B cell (primary cell): ENCODE results near the gene GABRE. TPM values are rescaled to one million over a fixed set of nuclear protein-coding genes. Genes with fewer than 3 reads are reported as not detected.

ENCODE experiments used
- ATAC-seq: fragments of 200-7000 bp; cut with Tn5 transposase; one replicate; pipeline ENCODE4 v1.10.0; 2021; ENCODE audit warnings: low read depth, mild to moderate bottlenecking, moderate number of reproducible peaks, moderate library complexity
- CTCF ChIA-PET: fragments of 350-600 bp; sonication (Branson Sonifier 250); formaldehyde crosslinking; loops from one replicate; lab custom pipeline; 2021; ENCODE audit warnings: antibody characterized with exemption, inconsistent platforms; lab: Charles Lee
- POLR2A ChIA-PET: fragments of 350-600 bp; sonication (Branson Sonifier 250); formaldehyde crosslinking; loops from one replicate; lab custom pipeline; 2021; ENCODE audit warnings: antibody characterized with exemption; lab: Charles Lee
- DNase-seq: peaks from one replicate; pipeline ENCODE4 v3.0.0; 2013
- H2AFZ ChIP-seq: 2 replicates; pipeline ENCODE4 v1.6.1; 2012; ENCODE audit warnings: mild to moderate bottlenecking, low read depth, low read length; ENCODE audit not compliant: insufficient read depth, poor library complexity, severe bottlenecking
- H3K27ac ChIP-seq, 2 donors: 1 replicate in 1 of 2; 2 replicates in 1 of 2; pipeline ENCODE4 v1.5.1; 2012 to 2013; ENCODE audit warnings: low read length in 2 of 2, mild to moderate bottlenecking in 2 of 2, moderate library complexity in 1 of 2
- H3K27me3 ChIP-seq, 4 experiments: fragments of 200-600 bp in 1 of 4; sonication (generic) in 1 of 4; replicated peaks in 1 of 4; 1 replicate in 2 of 4; 2 replicates in 2 of 4; pipeline versions ENCODE4 v1.6.1 to v1.7.0; 2013 to 2016; ENCODE audit warnings: low read length in 3 of 4, mild to moderate bottlenecking in 2 of 4, mixed read lengths in 1 of 4, moderate library complexity in 1 of 4; ENCODE audit not compliant: insufficient read depth in 4 of 4, control insufficient read depth in 3 of 4; ENCODE audit errors: control extremely low read depth in 1 of 4
- H3K36me3 ChIP-seq, 2 experiments: replicated peaks in 1 of 2; 1 replicate in 1 of 2; 2 replicates in 1 of 2; pipeline versions ENCODE4 v1.6.1 to v1.7.1; 2013; ENCODE audit warnings: low read length in 1 of 2; ENCODE audit not compliant: insufficient read depth in 2 of 2, control insufficient read depth in 1 of 2; ENCODE audit errors: control extremely low read depth in 1 of 2, extremely low read depth in 1 of 2
- H3K4me1 ChIP-seq, 2 donors: fragments of 200-600 bp in 1 of 2; sonication (generic) in 1 of 2; 1 replicate in 1 of 2; 2 replicates in 1 of 2; pipeline versions ENCODE4 v1.5.1 to v1.6.1; 2013 to 2017; ENCODE audit warnings: low read length in 2 of 2; ENCODE audit not compliant: control insufficient read depth in 2 of 2, insufficient read depth in 2 of 2
- H3K4me2 ChIP-seq: replicated peaks from 2 replicates; pipeline ENCODE3; 2012; ENCODE audit warnings: mild to moderate bottlenecking, low read depth, low read length; ENCODE audit not compliant: poor library complexity, severe bottlenecking
- H3K4me3 ChIP-seq, 5 experiments: fragments of 200-600 bp in 1 of 5; sonication (generic) in 1 of 5; 1 replicate in 3 of 5; 2 replicates in 2 of 5; pipeline versions ENCODE4 v1.5.1 to v1.7.0; 2011 to 2016; ENCODE audit warnings: low read length in 4 of 5, mild to moderate bottlenecking in 4 of 5, low read depth in 2 of 5, control low read depth in 1 of 5, moderate library complexity in 1 of 5; ENCODE audit not compliant: insufficient read depth in 1 of 5; ENCODE audit errors: control extremely low read depth in 1 of 5, extremely low read depth in 1 of 5
- H3K79me2 ChIP-seq: fragments of 200-600 bp; sonication (generic); one replicate; pipeline ENCODE4 v1.6.0; 2016; ENCODE audit warnings: low read length; ENCODE audit not compliant: control insufficient read depth, insufficient read depth
- H3K9ac ChIP-seq: fragments of 200-600 bp; sonication (generic); 2 replicates; pipeline ENCODE4 v1.6.1; 2017; ENCODE audit warnings: mild to moderate bottlenecking, low read length, moderate library complexity
- H3K9me3 ChIP-seq, 3 donors: one replicate each; pipeline versions ENCODE4 v1.6.1 to v1.7.1; 2013; ENCODE audit warnings: low read length in 2 of 3; ENCODE audit not compliant: control insufficient read depth in 2 of 3, insufficient read depth in 1 of 3; ENCODE audit errors: control extremely low read depth in 1 of 3
- H4K20me1 ChIP-seq: 2 replicates; pipeline ENCODE4 v1.6.0; 2012; ENCODE audit warnings: mild to moderate bottlenecking, low read length; ENCODE audit not compliant: insufficient read depth, control insufficient read depth, poor library complexity, severe bottlenecking
- H3K27ac Mint-ChIP-seq: one replicate; pipeline ENCODE4 v1.8.0; 2021; ENCODE audit warnings: mixed read lengths
- H3K27me3 Mint-ChIP-seq: one replicate; pipeline ENCODE4 v1.8.0; 2021; ENCODE audit warnings: mixed read lengths
- H3K4me1 Mint-ChIP-seq: one replicate; pipeline ENCODE4 v1.8.0; 2021; ENCODE audit warnings: mixed read lengths
- H3K4me3 Mint-ChIP-seq: one replicate; pipeline ENCODE4 v1.8.0; 2021; ENCODE audit warnings: mixed read lengths
- H3K9me3 Mint-ChIP-seq: one replicate; pipeline ENCODE4 v1.8.0; 2022; ENCODE audit warnings: mixed read lengths; ENCODE audit not compliant: insufficient read depth
- EZH2 ChIP-seq: IDR thresholded peaks from 2 replicates; pipeline ENCODE4 v1.6.1; 2012; ENCODE audit warnings: borderline replicate concordance, low read depth, mild to moderate bottlenecking, moderate library complexity, low read length; ENCODE audit not compliant: insufficient read depth, poor library complexity, severe bottlenecking
- WGBS: methylation state at CpG from one replicate; pipeline ENCODE4 v1.1.5; 2013; ENCODE audit warnings: missing lambda C conversion rate; ENCODE audit not compliant: insufficient coverage; 5-methylcytosine and 5-hydroxymethylcytosine counted together
- intact Hi-C: fragments of 100-400 bp; cut with micrococcal nuclease; formaldehyde crosslinking; loops from one replicate; pipeline ENCODE4 v1.10.0; 2022
- polyA plus RNA-seq: library from polyadenylated mRNA; depleted of rRNA; stranded (reverse); fragments of >200 nt; gene quantifications from 2 replicates; pipeline ENCODE4 v1.2.3, GENCODE V29; 2012
- total RNA-seq, 2 donors: library from RNA; stranded (reverse); fragments of 120-200 nt in 1 of 2; gene quantifications; 1 replicate in 1 of 2; 2 replicates in 1 of 2; pipeline versions ENCODE4 v1.2.3 to v1.2.4, GENCODE V29; 2013 to 2022
- TF ChIP-seq, protein P1 (sequence below): fragments of 200-600 bp; IDR thresholded peaks from one replicate; pipeline ENCODE4 v1.8.0; 2022; ENCODE audit warnings: antibody characterized with exemption, mild to moderate bottlenecking

The GABRE gene
- total and polyA plus RNA-seq, 2 donors (not counting 1 experiment from before 2014, with no cell fraction given): not detected

- intact Hi-C loops: no loop called here
- no peaks in the 10 kb centered on the region for H3K36me3 ChIP-seq
Measured at GRCh38 chrX:151987108-151987507, 12.6 kb upstream of the GABRE start.

DNA sequence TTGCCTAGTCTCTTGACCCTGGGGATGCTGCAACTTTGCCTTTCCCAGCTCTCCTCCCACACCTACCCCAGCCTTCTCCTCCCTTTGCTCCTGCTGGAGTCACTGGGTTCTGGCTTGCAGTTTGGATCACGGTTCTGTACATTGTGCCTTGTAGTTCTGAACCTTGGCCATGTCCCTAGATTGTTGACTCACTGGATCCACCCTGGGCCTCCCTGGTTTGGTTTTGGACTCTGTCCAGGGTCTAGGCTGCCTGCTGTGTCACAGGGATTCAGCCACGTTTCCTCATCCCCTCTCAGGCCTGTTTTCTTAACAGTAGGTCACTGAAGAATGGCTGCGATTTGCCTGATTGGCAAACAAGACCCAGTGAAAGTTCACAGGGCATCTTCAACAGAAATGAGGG, 11.5 kb upstream of the GABRE start:
- H4K20me1 ChIP-seq: no peaks in the 10 kb centered on the region
- H3K79me2 ChIP-seq: no peaks in the 10 kb centered on the region
- H2AFZ ChIP-seq: no peak overlapping the region
- no peak for TF ChIP-seq EZH2
- TF ChIP-seq, protein P1, sequence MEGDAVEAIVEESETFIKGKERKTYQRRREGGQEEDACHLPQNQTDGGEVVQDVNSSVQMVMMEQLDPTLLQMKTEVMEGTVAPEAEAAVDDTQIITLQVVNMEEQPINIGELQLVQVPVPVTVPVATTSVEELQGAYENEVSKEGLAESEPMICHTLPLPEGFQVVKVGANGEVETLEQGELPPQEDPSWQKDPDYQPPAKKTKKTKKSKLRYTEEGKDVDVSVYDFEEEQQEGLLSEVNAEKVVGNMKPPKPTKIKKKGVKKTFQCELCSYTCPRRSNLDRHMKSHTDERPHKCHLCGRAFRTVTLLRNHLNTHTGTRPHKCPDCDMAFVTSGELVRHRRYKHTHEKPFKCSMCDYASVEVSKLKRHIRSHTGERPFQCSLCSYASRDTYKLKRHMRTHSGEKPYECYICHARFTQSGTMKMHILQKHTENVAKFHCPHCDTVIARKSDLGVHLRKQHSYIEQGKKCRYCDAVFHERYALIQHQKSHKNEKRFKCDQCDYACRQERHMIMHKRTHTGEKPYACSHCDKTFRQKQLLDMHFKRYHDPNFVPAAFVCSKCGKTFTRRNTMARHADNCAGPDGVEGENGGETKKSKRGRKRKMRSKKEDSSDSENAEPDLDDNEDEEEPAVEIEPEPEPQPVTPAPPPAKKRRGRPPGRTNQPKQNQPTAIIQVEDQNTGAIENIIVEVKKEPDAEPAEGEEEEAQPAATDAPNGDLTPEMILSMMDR: no peak
- DNase-seq (no peak), ATAC-seq (no peak)
- Mint-ChIP-seq H3K4me3 (no peak overlapping the region), H3K9me3 (no peaks in the 10 kb centered on the region), H3K27ac (no peak overlapping the region), H3K4me1 (no peaks in the 10 kb centered on the region), H3K27me3 (no peaks in the 10 kb centered on the region)
- H3K9ac ChIP-seq: no peak overlapping the region
- H3K9me3 ChIP-seq: no peaks in the 10 kb centered on the region
- ChIA-PET POLR2A (no interaction called here), CTCF (no interaction called here)
- 71% methylated on average over 1 of the region's 3 CpGs for WGBS
- no peak overlapping the region for H3K4me2 ChIP-seq
- H3K4me1 ChIP-seq: no peaks in the 10 kb centered on the region
- H3K36me3 ChIP-seq: no peaks in the 10 kb centered on the region
- no peak overlapping the region for H3K4me3 ChIP-seq
- intact Hi-C loops: no loop called here
- no peak overlapping the region for H3K27ac ChIP-seq
- no peaks in the 10 kb centered on the region for H3K27me3 ChIP-seq

More at GRCh38 chrX:151987108-151987507, 12.6 kb upstream of the GABRE start:
- Histone ChIP-seq H3K79me2 (no peaks in the 10 kb centered on the region), H3K9ac (no peak overlapping the region), H4K20me1 (no peaks in the 10 kb centered on the region), H3K4me3 (no peak overlapping the region), H3K4me2 (no peak overlapping the region), H3K27me3 (no peaks in the 10 kb centered on the region), H3K27ac (no peak overlapping the region), H3K4me1 (no peaks in the 10 kb centered on the region), H3K9me3 (no peaks in the 10 kb centered on the region), H2AFZ (no peak overlapping the region)
- Mint-ChIP-seq H3K27ac (no peak overlapping the region), H3K4me1 (no peaks in the 10 kb centered on the region), H3K4me3 (no peak overlapping the region), H3K9me3 (no peaks in the 10 kb centered on the region), H3K27me3 (no peaks in the 10 kb centered on the region)
- ChIA-PET CTCF (no interaction called here), POLR2A (no interaction called here)
- TF ChIP-seq EZH2: no peak
- TF ChIP-seq, protein P1: no peak
- ATAC-seq: no peak
- DNase-seq: no peak
- WGBS: no CpG with 5 or more reads among the region's 4 CpGs
